Measurements from ENCODE around the gene GRIP1.

- TF ChIP-seq, protein P1, sequence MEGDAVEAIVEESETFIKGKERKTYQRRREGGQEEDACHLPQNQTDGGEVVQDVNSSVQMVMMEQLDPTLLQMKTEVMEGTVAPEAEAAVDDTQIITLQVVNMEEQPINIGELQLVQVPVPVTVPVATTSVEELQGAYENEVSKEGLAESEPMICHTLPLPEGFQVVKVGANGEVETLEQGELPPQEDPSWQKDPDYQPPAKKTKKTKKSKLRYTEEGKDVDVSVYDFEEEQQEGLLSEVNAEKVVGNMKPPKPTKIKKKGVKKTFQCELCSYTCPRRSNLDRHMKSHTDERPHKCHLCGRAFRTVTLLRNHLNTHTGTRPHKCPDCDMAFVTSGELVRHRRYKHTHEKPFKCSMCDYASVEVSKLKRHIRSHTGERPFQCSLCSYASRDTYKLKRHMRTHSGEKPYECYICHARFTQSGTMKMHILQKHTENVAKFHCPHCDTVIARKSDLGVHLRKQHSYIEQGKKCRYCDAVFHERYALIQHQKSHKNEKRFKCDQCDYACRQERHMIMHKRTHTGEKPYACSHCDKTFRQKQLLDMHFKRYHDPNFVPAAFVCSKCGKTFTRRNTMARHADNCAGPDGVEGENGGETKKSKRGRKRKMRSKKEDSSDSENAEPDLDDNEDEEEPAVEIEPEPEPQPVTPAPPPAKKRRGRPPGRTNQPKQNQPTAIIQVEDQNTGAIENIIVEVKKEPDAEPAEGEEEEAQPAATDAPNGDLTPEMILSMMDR (IDR thresholded peaks at IDR 0.05) = peak; percentile 90
- TF ChIP-seq ZFX (IDR thresholded peaks at IDR 0.05; ENCODE audit: borderline replicate concordance) = no peak
Measured at GRCh38 chr12:66409195-66409871, 269.5 kb downstream of the GRIP1 start.

Data from 22Rv1 (cell line).